H1 (cell line): Measurements from ENCODE around the gene CCL8. TPM values are rescaled to one million over a fixed set of nuclear protein-coding genes. Genes with fewer than 3 reads are reported as not detected.

Experiments used
- CBX8 ChIP-seq: fragments of 300-800, 300-1000 bp; sonication (generic); IDR thresholded peaks from 2 replicates; pipeline ENCODE4 v1.7.1; 2016; ENCODE audit warnings: low read depth, low read length, borderline replicate concordance
- EGR1 ChIP-seq: IDR thresholded peaks from 2 replicates; pipeline ENCODE4 v1.6.1; 2011; ENCODE audit warnings: low read depth, low read length, borderline replicate concordance
- EP300 ChIP-seq, 2 experiments: IDR thresholded peaks; 1 replicate in 1 of 2; 2 replicates in 1 of 2; pipeline ENCODE4 v1.6.1; 2011 to 2012; ENCODE audit warnings: low read depth in 2 of 2, low read length in 2 of 2, mild to moderate bottlenecking in 2 of 2, borderline replicate concordance in 1 of 2, inconsistent platforms in 1 of 2, moderate library complexity in 1 of 2
- KDM5A ChIP-seq: fragments of 200-600 bp; IDR thresholded peaks from 2 replicates; pipeline ENCODE4 v1.7.1; 2012; ENCODE audit warnings: mild to moderate bottlenecking, low read length, inconsistent platforms, mixed read lengths
- SP4 ChIP-seq: IDR thresholded peaks from 2 replicates; pipeline ENCODE4 v1.6.1; 2012; ENCODE audit warnings: low read length, inconsistent platforms
- SUZ12 ChIP-seq: fragments of 200-600 bp; sonication (generic); IDR thresholded peaks from 2 replicates; pipeline ENCODE4 v1.6.1; 2012; ENCODE audit warnings: mild to moderate bottlenecking, inconsistent platforms, low read length, moderate library complexity, mixed read lengths
- TBP ChIP-seq: IDR thresholded peaks from 2 replicates; pipeline ENCODE4 v1.6.1; 2011; ENCODE audit warnings: low read depth, low read length, improper control_type of control experiment
- YY1 ChIP-seq: IDR thresholded peaks from 2 replicates; pipeline ENCODE4 v1.6.1; 2011; ENCODE audit warnings: low read depth, mild to moderate bottlenecking, low read length
- polyA plus RNA-seq, 7 experiments: library from polyadenylated mRNA; depleted of rRNA in 3 of 7; stranded (reverse) in 5 of 7; unstranded in 2 of 7; fragments of >200 nt in 5 of 7; fragments of 200-250 nt in 2 of 7; gene quantifications; 1 replicate in 5 of 7; 2 replicates in 1 of 7; 4 replicates in 1 of 7; pipeline versions ENCODE4 v1.2.1 to v1.2.3, GENCODE V29; 2011 to 2013; ENCODE audit warnings: missing spikeins in 2 of 7, mixed read lengths in 2 of 7
- total RNA-seq: library from RNA; stranded (reverse); fragmentation: NEBNext Ultra II Directional; extraction: Animal tissue kit (Norgen Biotek cat#: 25700); gene quantifications from 2 replicates; pipeline ENCODE4 v1.2.1, GENCODE V29; 2021

The CCL8 gene
- total and polyA plus RNA-seq, 2 of the 8 experiments (the other 6 are each of a cell fraction or from before 2014, with no cell fraction given), result not detected

DNA sequence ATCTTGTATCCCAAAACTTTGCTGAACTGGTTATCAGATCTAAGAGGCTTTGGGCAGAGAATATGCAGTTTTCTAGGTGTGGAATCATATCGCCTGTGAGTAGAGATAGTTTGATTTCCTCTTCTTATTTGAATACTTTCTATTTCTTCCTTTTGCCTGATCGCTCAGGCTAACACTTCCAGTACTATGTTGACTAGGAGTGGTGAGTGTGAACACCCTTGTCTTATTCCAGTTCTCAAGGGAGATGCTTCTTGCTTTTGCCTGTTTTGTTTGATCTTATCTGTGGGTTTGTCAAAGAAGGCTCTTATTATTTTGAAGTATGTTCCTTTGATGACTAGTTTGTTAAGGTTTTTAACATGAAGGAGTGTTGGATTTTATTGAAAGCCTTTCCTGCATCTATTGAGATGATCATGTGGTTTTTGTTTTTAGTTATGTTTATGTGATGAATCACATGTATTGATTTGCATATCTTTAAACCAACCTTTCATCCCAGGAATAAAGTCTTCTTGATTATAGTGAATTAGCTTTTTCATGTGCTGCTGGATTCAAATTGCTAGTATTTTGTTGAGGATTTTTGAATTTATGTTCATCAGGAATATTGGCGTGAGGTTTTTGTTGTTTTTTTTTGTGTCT, 20.0 kb downstream of the CCL8 start (continued):
- TF ChIP-seq EP300 (IDR thresholded peaks at IDR 0.05; ENCODE audit: borderline replicate concordance in 1 of 2, low read depth in 2 of 2, low read length in 2 of 2) (no peak), YY1 (no peak), KDM5A (no peak), SP4 (no peak), CBX8 (no peak), SUZ12 (no peak), EGR1 (no peak), TBP (no peak)
